Activated T-cell treated with anti-CD3 and anti-CD28 coated beads for 1 hour (primary cell): ENCODE measurements around the gene ZNF683.
"Not testable (repeated sequence)": the region's sequence is repeated elsewhere in the genome, so short reads cannot be mapped to it uniquely, and the experiment has no call there.

Experiments used
- DNase-seq: peaks from one replicate; pipeline ENCODE4 v3.0.0-alpha.2; 2020; ENCODE audit warnings: low read depth

The ZNF683 gene

DNA sequence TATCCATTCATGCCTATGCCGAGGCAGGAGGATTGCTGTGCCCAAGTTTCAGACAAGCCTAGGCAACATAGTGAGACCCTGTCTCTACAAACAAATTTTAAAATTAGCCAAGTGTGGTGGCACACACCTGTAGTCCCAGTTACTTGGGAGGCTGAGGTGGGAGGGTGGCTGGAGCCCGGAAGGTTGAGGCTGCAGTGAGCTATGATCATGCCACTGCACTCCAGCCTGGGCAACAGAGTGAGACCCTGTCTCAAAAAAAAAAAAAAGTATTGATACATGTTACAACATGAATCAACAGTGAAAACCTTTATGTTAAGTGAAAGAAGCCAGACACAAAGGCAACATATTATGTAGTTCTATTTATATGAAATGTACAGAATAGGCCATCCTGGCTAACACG, 12.5 kb upstream of the ZNF683 start:
- DNase-seq = not testable (repeated sequence)

DNA sequence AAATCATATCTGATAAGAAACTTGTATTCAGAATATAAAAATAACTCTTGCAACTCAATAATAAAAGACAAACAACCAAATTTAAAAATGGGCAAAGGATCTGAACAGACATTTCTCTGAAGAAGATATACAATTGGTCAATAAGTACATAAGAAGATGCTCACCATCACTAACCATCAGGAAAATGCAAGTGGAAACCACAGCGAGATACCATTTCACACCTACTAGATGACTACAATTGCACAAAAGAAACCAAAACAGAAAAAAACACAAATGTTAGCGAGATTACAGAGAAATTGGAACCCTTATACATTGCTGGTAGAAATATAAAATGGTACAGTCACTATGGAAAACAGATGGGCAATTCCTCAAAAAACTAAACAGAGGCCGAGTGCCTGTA, 11.5 kb upstream of the ZNF683 start:
- DNase-seq = no peak

- DNase-seq = no peak
Measured at GRCh38 chr1:26378879-26379251, 6.3 kb upstream of the ZNF683 start.

- DNase-seq = peak; percentile 61
Measured at GRCh38 chr1:26378088-26378878, 5.7 kb upstream of the ZNF683 start.

- no peak for DNase-seq
Measured at GRCh38 chr1:26376050-26376449, 3.5 kb upstream of the ZNF683 start.

DNA sequence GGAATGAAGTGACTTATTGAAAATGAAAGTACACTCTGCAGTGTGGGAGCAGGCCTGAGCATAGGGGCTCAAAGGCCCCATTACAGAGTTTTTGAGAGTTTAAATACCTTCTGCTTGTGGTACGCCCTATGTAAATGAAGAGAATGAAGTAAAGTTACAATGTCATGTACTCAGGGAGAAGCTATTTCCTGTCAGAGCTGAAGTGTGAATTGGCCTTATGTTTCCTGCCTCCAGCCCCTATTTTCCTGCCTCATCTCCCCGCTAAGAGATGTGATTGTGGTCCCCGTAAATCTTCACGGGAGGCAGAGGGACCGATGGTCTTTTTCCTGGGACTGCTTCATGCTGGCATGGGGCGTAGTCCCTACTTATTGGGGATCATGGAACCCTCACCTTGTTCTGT, 2.5 kb upstream of the ZNF683 start:
- DNase-seq = no peak

- DNase-seq = not testable (repeated sequence)
Measured at GRCh38 chr1:26374361-26374760, 1.8 kb upstream of the ZNF683 start.

- no peak for DNase-seq
Measured at GRCh38 chr1:26373789-26374188, 1.2 kb upstream of the ZNF683 start.

GRCh38 chr1:26373281-26373680, 731 bp upstream of the ZNF683 start:
- peak; percentile 17 for DNase-seq

DNA sequence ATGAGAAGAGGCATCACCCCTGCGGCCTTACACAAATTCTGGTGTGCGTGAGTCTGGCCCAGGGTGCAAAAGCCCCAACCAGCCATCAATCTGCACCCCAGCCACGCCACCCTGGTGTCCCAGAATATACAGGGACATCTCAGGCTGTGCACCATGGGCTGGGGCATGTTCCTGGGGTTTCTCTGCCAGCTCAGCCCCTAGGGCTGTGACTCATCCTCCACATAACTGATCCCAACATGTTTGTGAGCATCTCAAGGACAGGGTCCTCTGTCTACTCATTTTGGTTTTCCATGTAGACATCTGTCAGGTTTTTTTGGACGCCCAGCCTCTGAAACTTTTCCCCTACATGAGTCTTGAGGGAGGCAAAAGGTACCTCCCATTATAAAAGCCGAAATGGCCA, 511 bp downstream of the ZNF683 start:
- no peak for DNase-seq

DNA sequence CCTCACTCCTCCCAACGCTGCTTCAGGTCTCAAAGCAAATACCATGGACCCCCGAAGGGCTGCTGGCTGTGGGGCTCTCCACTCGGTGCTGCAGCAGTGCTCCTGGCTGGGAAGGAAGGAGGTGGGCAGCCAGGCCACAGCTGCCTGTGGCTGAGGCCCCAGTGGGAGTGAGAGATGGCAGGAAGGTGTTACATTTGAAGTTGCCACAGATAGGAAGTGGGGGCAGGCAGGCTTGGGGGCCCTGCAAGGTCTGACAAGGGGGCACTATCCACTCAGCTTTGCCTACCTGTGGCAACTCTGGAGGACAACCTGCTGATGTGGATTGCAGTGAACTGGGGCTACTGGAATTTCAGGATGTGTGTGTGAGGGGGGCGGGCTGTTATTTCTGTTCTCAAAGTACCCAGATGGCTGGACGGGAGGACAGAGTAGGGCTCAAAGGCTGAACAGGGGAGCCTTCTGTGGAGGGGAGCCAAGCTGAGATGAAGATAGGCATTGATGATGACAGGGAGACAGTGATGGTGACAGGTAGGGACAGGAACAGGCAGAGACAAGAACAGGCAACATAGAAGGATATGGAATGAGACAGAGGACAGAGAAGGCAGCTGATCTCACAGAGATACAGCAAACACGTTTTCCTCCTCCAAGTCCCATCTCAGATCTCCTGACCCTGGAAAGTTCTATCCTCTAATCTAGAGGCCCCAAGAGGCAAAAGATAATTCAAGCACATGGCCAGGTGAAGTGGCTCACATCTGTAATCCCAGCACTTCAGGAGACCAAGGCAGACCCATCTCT, 1.8 kb downstream of the ZNF683 start:
- no peak for DNase-seq

GRCh38 chr1:26368486-26368885, 4.1 kb downstream of the ZNF683 start:
- DNase-seq = no peak

DNA sequence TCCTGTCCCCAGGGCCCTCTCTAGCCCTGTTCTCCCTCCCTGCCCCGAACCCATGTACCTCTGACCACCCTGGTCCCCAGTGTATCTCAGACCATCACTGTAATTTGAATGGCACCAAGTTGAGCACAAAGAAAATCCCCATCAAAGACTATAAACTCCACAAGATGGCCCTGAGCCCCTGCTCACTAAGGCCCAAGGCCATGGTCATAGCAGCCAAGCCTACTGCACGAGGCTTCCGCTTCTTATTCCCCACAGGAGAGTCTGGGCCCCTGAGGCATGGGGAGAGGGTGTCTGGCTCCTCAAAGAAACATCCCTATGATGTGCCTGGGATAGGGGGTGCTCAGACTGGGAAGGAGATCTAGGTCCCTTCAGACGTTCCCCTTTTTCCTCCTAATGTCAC, 4.5 kb downstream of the ZNF683 start:
- DNase-seq = no peak

DNA sequence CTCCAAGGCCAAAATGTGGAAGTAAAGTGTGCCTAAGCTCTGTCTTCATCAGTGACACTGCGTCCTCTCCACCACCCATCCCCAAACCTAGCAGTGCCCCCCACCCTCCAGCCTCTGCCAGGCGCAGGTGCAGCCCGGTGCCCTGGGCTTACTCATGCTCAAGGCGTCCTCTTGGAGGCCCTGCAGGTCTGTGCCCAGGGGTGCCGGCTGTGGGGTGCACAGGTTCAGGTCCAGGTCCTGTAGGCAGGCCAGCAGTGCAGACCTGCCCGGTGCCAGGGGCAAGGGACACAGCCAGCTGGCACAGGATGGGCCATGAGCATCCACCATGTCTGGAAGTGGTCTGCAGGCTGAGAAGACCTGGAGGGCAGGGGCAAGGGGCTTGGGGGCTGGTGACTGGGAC, 5.1 kb downstream of the ZNF683 start:
- no peak for DNase-seq

- no peak for DNase-seq
Measured at GRCh38 chr1:26364956-26365355, 7.6 kb downstream of the ZNF683 start.

DNA sequence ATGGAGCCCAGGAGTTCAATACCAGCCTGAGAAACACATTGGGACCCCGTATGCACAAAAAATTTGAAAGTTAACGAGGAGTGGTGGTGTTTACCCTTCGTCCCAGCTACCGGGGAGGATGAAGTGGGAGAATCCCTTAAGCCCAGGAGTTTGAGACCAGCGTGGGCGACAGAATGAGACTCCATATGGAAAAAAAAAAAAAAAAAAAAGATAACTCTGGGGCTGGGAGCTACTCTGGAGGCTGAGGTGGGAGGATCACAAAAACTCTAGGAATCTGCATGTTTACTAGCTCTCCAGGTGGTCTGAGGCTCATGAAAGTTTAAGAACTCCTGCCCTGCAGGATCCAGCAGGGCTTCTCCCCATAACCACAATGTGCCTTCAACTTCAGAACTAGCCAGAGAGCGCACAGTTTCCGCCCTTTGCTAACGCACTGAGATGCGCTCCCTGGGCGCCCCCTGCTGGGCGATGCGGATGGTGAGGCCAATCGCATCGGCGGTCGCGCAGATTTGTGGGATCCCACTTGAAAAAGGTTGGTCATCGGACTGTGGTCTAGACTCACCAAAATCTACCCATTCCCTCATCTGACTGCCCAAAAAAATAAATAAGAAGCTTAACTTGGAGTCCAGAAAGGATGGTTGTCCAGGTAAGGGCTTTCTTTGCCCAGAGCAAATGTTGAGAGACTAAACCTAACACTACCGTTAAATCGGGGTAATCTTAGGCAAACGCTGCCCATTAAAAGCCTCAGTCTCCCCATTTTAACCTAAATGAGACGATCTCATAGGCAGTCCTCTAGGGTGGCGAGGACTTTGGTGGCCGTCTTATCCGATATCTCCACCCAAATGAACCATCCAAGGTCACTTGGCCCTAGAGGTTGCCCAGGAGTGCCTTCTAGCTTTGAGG, 8.8 kb downstream of the ZNF683 start:
- peak; percentile 89 for DNase-seq

DNA sequence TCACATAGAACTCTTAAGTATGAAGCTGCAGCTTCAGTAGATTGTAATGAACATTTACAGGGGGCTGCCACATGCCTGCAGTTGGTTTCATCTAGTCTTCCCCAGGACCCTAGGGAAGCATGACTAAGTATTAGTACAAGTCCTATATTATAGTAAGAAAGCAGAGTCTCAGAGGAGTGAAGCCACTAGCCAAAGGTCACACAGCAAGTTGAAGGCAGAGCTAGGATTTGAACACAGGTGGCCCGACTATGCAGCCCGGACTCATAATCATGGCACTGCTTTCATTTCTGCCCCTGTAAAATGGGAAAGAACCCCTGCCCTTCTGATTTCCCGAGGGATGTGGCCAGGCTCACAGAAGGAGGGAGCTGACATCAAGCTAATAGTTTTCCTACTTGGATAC, 10.2 kb downstream of the ZNF683 start:
- no peak for DNase-seq

GRCh38 chr1:26361605-26362122, 10.9 kb downstream of the ZNF683 start:
- no peak for DNase-seq

GRCh38 chr1:26360807-26361604, 11.5 kb downstream of the ZNF683 start:
- DNase-seq = no peak

GRCh38 chr1:26359981-26360806, 12.4 kb downstream of the ZNF683 start:
- DNase-seq = peak; percentile 43
